GM21528 (cell line): ENCODE results near the gene UBE2S.
A peak's percentile ranks its signal among the peaks of the same experiment; 100 is the strongest.
"Not testable (repeated sequence)": the region's sequence is repeated elsewhere in the genome, so short reads cannot be mapped to it uniquely, and the experiment has no call there.

ENCODE experiments used
- ATAC-seq: cut with Tn5 transposase; IDR thresholded peaks from one replicate; pipeline ENCODE4 v1.9.1; 2021; ENCODE audit warnings: mild to moderate bottlenecking, moderate library complexity; ENCODE audit not compliant: unreplicated experiment, low FRiP score

UBE2S gene

GRCh38 chr19:55406826-55407549 lies 600 bp downstream of the UBE2S start:
- ATAC-seq = no peak

- ATAC-seq = no peak
Observed at GRCh38 chr19:55406091-55406825, 1.3 kb downstream of the UBE2S start.

- no peak for ATAC-seq
Observed at GRCh38 chr19:55405638-55406037, 1.9 kb downstream of the UBE2S start.

GRCh38 chr19:55402509-55402908 lies 5.1 kb downstream of the UBE2S start:
- ATAC-seq = no peak

- ATAC-seq = not testable (repeated sequence)
Observed at GRCh38 chr19:55401390-55401789, 6.2 kb downstream of the UBE2S start.

GRCh38 chr19:55400281-55401087 lies 7.1 kb downstream of the UBE2S start:
- ATAC-seq = no peak

GRCh38 chr19:55398200-55398925 lies 9.2 kb downstream of the UBE2S start:
- ATAC-seq = no peak

DNA sequence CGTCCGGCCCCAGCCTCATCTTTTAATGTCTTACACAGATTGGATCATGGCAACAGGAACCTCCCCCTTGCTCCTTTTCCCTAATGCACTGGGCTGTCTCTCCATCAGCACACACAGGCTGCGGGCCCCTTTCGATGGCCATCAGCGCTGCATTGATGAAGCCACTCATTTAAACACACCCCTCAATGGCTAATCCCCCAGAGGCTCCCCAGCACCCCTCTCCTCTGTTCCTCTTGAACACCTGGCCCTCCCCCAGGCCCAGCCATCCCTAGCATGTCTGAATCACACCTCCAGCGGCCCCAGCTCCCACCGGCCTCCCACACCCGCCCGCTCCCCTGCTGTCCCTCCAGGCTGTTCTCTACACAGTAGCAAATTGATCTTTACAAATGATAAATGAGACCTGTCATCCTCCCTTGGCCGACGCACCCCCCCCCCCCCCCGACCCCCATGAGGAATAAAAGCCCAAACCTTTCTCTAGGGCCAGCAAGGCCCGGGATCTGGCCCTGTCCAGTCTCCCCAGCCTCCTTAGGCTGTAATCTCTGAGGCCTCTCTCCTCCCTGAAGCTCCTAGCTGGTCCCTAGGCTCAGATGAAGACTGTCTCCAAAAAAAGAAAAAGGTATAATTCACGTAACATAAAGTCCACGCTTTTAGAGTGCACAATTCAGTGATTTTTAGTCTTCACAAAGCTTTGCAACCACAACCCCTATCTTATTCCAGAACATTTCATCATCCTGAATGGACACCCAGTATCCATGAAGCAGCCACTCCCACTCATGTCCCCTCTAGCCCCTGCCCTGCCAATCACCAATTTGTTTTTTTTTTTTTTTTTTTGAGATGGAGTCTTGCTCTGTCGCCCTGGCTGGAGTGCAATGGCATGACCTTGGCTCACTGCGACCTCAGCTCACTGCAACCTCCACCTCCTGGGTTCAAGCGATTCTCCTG lies 14.5 kb downstream of the UBE2S start:
- ATAC-seq = no peak

- ATAC-seq = no peak
Observed at GRCh38 chr19:55391702-55392615, 15.6 kb downstream of the UBE2S start.

DNA sequence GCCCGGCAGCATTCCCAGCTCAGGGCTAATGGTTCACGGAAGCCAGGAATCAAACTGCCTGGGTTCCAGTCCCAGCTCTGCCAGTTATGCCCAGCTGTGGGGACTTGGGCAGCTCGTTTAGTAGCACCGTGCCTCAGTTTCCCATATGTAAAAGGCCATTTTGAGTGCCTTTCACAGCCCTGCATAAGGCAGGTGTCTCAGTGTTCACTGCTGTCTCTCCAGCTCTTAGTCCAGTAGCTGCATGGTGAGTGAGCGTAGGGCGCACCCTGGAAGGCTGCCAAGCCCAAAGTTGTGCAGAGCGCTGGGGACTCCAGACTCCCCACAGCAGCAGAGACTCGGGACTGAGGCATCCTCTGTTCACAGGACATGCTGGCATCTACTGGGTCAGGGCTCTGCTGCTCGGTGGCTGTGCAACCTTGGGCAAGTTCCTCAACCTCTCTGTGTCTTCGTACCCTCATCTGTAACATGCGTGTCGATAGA lies 16.4 kb downstream of the UBE2S start:
- no peak for ATAC-seq

GRCh38 chr19:55390461-55390880 lies 17.1 kb downstream of the UBE2S start:
- no peak for ATAC-seq

DNA sequence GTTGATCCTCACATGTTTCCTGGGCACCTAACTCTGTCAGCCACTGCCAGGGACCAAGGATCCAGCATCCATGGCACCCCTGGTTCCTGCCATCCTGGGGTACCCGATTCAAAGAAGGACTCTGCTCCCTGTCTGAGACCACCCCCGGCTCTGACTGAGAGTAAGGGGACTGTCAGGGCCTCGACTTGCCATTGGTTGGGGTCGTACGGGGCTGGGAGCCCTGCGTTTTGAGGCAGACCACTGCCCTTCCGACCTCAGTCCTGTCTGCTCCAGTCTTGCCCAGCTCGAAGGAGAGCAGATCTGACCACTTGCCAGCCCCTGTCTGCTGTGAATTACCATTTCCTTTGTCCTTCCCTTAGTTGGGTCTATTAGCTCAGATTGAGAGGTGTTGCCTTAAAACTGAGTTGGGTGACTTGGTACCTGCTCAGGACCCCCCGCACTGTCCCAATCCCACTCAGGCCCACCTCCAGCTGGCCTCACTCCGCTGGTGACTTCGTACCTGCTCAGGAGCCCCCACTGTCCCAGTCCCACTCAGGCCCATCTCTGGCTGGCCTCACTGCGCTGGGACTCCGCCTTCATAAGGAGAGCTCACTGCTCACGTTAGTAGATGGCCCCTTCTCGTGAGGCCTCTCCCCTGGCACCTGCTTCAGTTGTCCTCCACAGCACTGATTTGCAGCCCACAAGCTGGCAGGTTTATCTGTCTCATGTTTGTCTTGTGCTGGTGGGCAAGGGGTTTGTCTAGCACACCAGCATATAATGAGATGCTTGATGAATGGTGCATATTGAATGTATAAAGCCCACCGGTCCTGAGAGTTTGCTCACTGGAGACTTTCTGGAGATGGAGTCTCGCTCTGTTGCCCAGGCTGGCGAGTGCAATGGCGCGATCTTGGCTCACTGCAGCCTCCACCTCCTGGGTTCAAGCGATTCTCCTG lies 17.9 kb downstream of the UBE2S start:
- ATAC-seq = no peak

GRCh38 chr19:55387736-55388497 lies 19.7 kb downstream of the UBE2S start:
- no peak for ATAC-seq

GRCh38 chr19:55386493-55386971 lies 21.1 kb downstream of the UBE2S start:
- no peak for ATAC-seq

DNA sequence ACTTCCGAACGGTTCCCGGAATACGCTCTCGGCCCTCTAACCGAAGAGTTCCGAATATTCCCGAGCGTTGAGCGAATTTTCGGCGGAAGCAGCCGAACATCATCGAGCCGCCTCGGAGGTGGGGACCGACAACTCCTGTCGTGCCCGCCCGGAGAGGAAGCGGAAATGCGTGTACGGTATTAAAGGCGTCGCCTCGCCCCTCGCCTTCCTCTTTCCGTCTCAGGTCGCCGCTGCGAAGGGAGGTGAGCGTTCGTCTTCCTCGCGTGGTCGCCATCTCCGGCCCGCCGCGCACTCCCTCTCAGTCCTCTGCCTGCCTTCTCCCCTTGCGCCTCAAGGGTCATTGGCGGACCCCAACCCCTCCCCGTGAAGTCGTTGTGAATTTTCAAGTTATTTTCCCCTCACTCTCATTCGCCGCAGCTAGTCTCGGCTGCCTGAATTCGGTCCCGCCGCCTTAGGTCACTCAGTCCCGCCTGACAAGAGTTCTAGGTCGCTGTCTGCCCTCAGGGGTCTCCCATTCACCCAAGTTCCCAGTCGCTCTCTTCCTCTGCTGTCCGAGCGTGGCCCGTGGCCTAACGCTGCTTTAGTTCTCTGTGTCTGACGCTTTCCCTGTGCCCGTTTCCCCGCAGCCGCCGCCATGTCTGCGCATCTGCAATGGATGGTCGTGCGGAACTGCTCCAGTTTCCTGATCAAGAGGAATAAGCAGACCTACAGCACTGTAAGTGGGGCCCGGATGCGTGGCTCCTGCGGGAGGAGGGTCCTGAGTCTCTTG lies 21.7 kb downstream of the UBE2S start, which contains the start of gene RPL28:
TSS of gene RPL28 (plus strand) at position 209 of the 769 bp plus-strand sequence. CDS start at position 635, 426 bp downstream.
- ATAC-seq = peak; percentile 68
